COLO668 (cell line): ENCODE data around the gene MLPH.
"Not testable (repeated sequence)": the region's sequence is repeated elsewhere in the genome, so short reads cannot be mapped to it uniquely, and the experiment has no call there.

Experiments
- DNase-seq: peaks from one replicate; lab custom pipeline; 2025; ENCODE audit not compliant: unreplicated experiment; lab: John Stamatoyannopoulos, UW

Gene MLPH

DNA sequence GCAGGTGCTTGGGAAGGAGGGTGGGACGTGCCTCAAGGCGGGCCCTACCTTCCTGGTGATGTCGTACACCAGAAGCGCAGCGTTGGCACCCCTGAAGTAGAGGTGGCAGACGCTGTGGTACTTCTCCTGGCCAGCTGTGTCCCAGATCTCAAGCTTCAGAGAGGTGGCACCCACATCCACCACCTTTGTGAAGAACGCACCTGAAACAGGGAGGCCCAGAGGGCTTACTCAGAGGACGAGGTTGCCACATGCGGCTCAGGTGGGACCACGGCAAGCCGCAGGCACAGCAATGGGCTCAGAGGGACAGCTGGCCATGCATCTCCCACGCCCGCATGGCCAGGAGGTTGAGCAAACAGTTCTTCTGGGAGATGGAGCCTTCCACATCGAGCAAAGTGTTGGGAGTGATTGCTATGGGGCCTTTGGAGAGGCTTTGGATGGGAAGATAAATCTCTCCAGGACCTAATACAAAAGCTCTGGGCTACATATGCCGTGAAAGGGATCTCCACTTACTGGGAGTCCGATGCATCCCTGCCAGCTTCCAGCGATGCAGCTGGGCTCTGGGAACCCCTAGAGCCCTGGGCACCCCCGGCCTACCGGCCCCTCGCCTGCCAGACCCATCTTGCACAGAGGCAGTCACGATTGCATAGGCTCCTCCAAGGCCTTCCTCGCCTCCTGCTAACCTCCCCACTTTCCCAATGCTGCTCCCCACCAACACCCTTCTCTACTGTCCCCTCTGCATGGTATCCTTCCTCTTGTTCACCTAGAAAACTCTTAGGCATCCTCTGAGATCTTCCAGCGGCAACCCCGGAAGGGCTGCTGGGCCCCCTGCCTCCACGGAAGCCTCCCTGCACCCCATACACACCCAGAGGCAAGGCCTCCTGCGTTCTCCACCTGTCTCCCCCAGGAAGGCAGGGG is 91.2 kb downstream of the MLPH start:
- no peak for DNase-seq

DNA sequence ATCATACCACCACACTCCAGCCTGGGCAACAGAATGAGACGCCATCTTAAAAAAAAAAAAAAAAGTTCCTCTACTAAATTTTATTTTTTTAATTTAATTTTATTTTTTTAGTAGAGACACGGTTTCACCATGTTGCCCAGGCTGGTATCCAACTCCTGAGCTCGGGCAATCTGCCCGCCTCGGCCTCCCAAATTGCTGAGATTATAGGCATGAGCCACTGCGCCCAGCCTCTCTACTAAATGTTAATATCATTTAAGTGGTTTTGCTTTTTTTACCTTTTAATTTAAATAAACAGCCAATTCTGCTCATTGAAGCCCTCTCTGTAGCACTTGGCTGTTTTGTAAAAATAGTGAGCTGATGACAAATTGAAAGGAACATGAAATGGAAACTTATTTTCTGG is 94.3 kb downstream of the MLPH start:
- no peak for DNase-seq

DNA sequence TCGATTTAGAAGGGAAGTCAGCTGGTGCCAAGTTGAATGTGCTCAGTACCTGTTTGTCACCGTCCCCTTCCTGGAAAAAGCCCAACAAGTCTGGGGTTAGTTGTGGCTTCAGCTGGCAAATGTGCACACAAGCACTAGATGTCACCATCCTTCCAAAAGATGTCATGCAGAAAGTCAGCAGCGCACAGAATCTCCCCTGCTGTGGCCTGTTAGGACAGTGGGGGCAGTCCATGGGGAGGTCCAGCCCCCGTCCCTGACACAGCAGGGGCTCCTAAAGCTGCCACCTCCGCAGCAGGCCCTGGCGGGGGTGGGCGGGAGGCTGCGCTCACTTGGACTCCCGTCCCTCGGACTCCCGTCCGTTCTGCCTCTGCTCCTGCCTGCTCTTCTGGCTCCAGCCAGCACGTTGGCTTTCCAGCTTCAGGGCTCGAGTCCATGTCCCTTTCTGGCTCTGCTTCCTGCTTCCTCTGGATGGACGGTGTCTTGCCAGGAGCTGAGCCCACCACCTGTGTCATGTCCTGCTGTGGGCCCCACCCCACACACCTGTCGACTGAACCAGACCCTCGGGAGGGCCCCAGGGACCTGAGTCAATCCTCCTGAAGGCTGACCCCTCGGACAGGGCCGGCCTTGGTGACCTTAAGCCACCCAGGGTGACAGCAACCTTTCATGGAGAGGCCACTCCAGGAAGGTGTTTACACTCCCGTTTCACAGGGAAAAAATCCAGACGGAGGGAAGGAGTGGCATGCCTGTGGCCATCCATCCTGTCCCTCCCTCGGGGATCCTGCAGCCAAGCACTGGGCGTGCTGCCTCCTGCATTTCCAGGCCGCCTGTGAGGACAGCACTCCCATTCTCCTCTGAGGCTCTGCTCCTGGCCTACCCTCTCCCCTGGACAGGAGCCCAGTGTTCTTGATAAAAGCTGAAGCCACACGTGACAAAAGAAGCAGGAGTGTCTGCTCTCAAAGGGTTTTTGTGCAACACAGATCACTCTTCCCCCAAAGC is 95.0 kb downstream of the MLPH start:
- DNase-seq, result no peak

DNA sequence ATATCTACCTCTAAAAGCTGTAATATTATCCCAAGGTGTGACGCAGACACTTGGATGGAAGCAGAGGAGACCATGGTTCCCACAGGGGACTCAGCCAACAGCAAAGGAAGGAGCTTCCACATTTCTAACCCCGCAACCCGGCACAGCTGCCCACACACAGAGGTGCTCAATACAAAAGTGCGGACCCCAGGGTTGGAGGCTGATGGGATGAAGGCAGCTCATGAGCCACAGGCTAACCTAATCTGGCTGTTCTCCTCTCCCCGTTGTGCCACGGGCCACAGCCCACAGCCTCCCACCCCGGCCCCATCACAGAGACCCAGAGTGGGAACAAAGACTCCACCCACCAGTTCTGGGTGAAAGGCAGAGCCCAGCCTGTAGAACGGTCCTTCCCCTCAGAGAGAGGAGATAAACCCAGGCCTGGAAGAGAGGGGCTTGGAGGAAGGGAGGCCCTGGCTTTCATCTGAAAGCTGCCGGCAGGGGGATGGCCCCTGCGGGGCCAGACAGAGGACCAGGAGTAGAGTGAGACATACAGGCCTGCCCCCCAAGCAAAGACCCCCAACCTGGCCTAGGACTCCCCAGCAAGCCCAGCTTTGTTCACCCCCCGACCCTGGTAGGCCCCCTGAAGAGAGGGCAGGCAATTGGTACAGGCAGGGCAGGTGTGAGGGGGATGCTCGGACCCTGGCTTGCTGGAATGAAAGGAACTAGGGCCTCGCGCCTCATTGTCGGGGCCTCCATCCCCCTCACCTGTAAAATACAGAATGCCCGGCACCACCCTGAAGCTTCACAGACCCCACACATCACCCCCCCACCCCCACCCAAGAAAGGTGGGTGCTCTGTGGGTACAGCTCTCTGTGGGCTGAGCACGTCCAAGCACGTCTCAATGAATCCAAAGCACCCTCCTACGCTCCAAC is 96.6 kb downstream of the MLPH start:
- no peak for DNase-seq

DNA sequence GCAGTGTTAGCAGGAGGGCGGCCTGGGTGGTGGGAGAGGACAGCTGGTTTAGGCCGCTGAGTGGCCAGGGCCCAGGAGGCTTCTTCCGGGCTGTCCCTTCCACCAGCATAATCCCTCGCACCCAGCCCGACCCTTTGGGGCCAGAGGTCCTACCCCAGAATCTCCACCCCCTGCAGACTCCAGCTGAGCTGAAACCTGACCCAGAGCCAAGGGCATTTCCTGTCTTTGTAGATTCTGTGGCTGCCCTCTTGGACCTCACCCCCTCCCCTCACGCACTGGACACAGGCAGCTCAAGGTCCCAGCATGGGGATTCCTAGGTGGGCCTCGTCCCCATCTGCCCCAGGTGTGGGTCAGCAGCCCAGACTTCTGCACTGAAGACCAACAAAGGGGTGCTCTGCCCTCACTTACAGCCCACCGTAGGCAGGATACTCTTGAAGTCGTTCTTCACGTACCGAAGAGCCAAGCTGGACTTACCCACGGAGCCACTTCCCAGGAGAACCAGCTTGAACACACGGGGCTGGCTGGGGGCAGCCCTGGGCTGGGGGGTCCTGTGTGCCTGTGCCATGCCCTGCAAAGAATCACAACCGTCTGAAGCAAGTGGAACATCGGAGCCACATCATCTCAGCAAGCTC is 98.7 kb downstream of the MLPH start:
- no peak for DNase-seq

DNA sequence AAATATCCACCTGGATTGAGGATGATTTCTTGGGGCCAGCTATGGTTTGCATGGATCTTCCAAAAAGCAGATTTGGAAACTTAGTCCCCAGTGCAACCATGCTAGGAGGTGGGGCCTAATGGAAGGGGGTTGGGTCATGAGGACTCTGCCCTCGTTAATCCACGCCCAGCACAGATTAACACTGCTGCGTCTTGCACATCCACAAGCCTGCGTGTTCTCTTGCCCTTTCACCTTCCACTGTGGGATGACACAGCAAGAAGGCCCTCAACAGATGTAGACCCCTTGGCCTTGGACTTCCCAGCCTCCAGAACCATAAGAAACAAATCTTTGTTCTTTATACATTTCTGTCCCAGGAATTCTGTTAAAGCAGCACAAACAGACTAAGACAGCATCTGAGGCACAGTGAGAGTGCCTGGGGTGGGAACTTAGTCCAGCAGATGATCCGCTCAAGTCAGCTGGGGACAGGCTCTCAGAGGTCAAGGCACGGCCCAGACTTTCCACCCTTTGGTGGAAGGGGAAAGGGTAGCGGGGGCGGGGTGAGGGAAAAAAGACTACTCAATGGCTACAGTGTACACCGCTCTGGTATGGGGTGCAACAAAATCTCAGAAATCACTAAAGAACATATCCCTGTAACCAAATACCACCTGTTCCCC is 101.1 kb downstream of the MLPH start:
- DNase-seq, result no peak

DNA sequence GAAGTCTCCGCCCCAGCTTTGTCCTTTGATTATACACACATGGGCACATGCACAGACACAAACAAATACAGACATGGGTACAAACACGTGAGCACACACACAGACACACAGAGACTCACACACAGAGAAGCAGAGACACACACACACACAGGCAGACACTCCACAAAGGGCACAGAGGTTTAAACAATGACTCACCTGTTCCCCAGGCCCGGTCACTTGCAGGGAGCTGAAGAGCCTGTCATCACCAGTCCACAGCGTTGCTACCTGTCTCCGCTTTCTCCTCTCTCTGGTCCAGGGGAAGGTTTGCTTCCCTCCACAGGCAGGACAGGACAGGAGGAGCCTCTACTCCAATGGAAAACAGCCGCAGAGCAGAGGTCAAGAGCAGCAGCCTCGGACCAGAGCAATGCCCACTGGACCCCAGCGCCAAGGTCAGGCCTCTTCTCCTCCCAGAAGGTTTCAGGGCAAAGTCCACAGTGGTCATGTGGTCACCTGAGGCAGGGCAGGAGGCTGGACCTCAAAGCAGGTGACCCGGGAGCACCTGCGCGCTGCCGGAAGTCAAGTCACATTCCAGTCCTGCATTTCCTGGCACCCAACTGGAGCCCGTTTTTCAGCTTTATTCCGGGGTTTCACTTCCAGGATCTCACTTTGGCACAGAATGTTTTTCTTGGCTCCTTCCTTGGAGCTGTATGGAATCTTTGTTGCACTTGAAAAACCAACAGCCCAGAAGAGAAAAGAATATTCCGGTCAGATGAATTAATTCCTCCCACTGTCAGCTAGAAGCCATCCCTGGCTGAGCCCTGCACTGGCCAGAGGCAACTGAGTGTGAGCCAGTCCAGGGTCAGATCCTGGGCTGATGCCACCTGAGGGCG is 103.5 kb downstream of the MLPH start, which contains the start of gene RAB17:
Gene RAB17, minus strand, starts transcription at position 463 of the 869 bp plus-strand sequence. CDS start 4,580 bp downstream, outside the sequence.
- DNase-seq, result peak; percentile 83

DNA sequence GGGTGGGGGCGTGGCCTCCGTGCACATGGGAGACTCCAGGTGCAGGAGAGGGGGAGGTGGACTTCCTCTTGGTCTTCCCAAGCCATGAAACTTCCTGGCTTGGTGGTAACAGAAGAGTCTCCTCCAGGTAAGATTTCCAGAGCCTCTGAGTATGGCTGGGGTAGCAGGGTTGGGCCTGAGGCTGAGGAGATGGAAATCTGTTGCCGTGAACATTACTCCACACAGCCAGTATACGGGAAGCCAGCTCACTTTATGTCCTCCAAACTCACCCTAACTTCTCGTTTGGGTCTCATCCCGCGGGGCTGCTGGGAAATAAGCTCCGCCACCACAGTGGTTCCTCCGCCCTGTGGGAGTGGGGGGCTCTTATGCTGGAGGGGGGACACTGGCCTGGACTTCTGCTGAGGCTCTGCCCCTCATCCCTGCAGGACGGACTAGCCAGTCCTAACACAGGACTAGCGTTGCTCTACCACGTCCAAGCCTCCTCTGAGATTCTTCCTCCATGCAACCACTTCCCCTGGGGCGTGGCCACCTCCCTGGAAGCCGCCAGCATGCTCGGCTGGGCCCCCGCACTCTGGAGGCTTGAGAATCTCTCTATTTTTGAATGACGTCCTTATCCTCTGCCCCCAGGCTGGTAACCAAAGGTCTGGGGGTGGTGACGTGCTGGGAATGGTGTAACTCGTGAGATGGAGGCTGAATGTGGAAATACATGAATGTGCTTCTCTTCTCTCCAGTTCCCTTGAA is 104.3 kb downstream of the MLPH start:
- DNase-seq, result peak; percentile 49

DNA sequence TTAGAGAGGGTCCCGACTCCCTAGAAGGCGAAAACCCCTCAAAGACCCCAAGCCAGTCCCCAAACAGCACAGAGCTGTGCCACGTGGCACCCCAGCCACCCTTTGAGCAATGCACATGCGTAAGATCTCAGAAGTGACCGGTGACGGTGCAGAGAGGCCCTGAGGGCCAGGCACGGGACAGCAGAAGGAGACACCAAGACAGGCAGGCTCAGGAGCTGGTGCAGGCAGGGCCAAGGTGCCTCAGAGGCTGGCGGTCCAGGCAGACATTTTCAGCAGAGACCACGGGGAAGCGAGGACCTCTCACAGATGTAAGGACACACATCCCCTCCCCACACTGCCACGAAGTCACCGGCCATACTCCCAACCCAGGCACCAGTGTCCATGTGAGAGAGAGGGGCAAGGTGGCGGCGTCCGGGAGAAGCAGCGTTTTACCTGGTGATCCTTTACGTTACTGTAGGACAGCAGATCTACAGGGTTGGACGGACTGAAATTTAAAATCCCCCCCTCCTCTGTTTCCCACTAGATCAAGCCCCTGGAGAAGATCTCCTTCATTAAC is 105.5 kb downstream of the MLPH start:
- DNase-seq, result no peak

DNA sequence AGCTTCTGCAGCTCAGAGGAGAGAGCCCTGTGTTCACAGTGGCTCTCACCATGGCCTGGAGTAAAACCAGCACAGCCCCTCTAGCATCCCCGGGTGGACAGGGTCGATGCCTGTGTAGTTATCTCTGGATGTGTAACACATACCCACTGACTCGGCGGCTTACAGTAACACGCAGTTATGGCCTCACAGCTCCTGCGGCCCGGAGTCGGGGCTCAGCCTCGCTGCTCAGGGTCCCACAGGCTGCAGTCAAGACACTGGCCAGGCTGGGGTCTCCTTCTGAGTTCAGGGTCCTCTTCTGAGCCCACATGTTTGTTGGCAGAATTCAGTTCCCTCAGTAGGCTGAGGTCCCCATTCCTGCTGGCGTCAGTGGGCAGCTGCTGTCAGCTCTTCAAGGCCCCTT is 106.0 kb downstream of the MLPH start:
- DNase-seq, result no peak

DNA sequence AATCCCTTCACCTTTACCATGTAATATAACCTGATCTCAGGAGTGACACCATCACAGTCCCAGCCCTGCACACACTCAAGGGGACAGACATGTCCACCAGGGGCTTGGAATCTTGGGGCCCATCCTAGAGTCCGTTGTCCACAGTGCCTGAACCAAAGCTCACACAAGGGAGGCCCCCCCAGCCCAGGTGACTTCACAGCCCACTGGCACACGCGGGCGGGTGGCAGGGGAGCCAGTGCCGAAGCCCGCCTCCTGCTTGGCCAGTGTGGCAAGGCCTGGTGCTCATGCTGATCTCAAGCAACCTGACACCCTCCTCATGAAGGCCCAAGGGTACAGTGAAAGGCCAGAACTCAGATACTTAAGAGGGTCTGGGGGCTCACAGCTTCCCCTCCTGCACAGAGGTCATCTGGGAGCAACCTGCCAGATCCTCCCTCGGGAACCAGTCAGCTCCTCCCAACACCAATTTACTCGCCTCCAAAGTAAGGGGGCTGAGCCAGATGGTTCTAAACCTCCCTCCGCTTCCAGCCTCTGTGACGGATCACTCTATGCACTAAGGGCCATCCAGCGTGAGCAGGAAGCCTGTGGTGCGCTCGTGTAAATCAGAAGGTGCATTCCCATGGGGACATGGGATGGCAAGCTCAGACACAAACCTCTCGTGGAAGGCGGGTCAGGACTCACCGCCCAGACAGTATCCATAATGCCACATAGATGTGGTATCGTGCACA is 106.7 kb downstream of the MLPH start:
- DNase-seq, result no peak

DNA sequence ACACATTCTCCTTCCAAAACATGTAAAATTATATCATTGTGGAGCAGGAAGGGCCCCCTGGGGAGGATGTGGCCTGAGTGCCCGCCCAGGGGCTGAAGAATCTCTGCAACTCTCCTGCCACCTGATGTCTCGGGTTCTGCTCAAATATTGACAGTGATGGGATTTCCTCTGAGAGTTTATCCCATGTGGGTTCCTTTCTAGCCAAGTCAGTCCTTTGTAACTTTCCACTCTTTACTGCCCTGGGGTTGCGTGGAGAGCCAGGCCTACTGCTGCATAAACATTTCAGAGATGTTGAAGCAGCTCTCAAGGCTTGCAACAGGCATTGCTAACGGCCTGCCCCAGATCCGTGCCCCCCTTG is 107.4 kb downstream of the MLPH start:
- no peak for DNase-seq

DNA sequence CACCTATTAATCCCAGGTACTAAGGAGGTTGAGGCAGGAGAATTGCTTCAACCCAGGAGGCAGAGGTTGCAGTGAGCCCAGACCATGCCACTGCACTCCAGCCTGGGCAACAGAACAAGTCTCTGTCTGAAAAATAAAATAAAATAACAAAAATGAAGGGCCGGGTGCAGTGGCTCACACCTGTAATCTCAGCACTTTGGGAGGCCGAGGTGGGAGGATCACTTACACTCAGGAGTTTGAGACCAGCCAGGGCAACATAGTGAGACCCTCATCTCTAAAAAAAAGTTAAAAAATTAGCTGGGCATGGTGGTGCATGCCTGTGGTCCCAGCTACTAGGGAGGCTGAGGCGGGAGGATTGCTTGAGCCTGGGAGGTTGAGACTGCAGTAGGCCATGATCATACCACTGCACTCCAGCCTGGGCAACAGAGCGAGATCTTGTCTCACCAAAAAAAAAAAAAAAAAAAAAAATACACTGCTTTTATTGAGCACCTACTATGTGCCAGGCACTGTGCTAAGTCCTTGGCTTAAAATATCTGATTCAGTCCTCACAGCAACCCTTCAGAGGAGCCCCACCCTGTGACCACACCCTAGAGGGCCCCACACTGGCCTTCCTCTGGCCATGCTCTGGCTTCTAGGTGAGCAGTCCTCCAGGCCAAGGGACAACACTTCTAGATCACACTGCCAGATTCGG is 108.9 kb downstream of the MLPH start:
- not testable (repeated sequence) for DNase-seq

DNA sequence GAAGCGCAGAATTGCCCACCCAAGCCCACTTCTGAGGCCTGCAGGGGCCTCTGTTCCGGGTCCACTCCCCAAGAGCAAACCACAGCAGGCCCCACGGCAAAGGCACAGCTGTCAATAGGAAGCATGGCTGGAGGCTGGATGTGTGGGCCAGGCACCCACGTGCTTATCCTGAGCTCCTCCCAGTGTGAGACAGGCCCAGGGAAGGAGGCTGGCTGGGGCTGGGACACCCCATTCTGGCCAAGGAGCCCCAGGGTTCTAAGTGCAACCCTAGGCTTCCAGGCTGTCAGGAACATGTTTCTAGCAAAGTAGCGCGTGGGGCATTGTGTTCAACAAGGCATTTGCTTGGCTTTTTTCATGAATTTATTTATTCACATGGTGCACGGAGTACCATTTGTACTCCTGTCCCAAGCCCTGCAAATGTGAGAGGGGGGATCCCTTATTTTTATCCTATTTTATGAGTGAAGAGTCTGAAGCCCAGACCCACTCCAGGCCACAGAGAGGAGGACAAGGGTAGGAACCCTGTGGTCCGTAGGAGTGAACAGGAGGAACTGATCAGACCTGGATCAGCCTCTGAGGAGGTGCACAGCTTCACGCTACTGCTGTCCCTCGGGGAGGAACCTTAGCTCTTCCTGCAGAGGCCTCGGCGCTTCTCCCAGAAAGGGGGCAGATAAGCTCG is 109.6 kb downstream of the MLPH start:
- DNase-seq, result no peak

DNA sequence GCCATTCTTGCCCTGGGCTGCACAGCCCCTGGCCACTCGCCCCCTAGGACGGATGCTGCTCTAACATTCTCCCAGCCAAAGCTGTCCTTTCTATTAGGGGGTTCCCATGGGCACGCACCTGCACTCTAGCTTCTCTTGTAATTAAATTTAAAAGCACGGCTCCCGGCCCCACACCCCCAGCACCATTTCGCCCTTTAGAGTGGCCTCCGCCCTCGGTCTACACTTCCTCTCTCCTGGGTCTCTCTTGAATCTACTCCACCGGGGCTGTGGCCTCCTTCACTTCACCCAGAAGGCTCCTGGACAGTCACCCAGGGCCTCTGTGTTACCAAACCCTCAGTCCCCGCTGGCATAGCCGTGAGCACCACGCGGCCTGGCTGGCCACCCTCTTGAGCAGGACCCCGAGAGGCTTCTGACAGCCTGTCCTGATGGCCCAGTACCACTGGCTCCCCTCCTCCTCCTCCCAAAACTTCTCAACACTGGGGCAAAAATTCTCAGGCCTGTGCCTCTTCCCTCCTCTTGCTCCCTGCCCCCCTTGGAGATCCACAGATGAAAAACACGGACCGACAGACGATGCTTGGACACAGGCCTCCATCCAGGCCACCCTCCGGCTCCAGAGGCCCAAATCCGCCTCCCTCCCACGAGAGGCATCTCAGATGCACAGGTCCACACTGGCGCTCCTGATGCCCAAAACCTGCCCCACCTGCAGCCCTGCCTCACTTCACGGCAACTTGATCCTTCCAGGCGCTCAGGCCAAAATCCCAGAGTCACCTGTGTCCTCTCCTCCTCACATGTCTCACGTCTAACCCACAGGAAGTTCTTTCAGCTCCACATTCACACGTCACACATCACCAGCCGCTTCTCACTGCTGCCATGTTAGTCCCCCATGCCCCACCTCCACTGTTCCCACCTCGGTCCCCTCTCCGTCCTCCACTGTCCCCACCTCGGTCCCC is 110.4 kb downstream of the MLPH start:
- DNase-seq, result no peak
